Kidney (tissue), 14 donors: ENCODE measurements around the gene KLHL40. TPM values are rescaled to one million over a fixed set of nuclear protein-coding genes. Genes with fewer than 3 reads are reported as not detected.

Experiments used
- DNase-seq, 5 donors: peaks; one replicate each; pipeline ENCODE4 v3.0.0-alpha.2; 2013 to 2020
- FAIRE-seq: peaks from 2 replicates; lab custom pipeline; 2012; peaks lifted over from hg19 to GRCh38; lab: Jason Lieb, UNC
- H3K27ac ChIP-seq, 2 donors: one replicate each; pipeline ENCODE4 v1.7.0; 2013; ENCODE audit warnings: low read depth in 2 of 2, low read length in 2 of 2, inconsistent platforms in 1 of 2
- H3K27me3 ChIP-seq: one replicate; pipeline ENCODE4 v1.7.1; 2013; ENCODE audit warnings: low read length, inconsistent platforms; ENCODE audit not compliant: control insufficient read depth, insufficient read depth
- H3K36me3 ChIP-seq, 3 donors: one replicate each; pipeline versions ENCODE4 v1.7.0 to v1.7.1; 2013; ENCODE audit warnings: low read length in 3 of 3, control low read depth in 1 of 3, inconsistent platforms in 1 of 3; ENCODE audit not compliant: insufficient read depth in 3 of 3, control insufficient read depth in 2 of 3
- H3K4me1 ChIP-seq, 3 donors: one replicate each; pipeline versions ENCODE4 v1.7.0 to v1.7.1; 2013; ENCODE audit warnings: low read length in 3 of 3, inconsistent platforms in 1 of 3, low read depth in 1 of 3; ENCODE audit not compliant: control insufficient read depth in 2 of 3, insufficient read depth in 2 of 3
- H3K4me3 ChIP-seq, 3 donors: one replicate each; pipeline versions ENCODE4 v1.7.0 to v1.8.1; 2013; ENCODE audit warnings: low read length in 3 of 3, control low read depth in 1 of 3, inconsistent platforms in 1 of 3
- H3K9ac ChIP-seq, 3 donors: one replicate each; pipeline versions ENCODE4 v1.7.0 to v1.7.1; 2013; ENCODE audit warnings: low read length in 3 of 3, control low read depth in 1 of 3, inconsistent platforms in 1 of 3
- H3K9me3 ChIP-seq, 3 donors: one replicate each; pipeline versions ENCODE4 v1.7.0 to v1.7.1; 2013; ENCODE audit warnings: low read length in 3 of 3, control low read depth in 1 of 3, inconsistent platforms in 1 of 3; ENCODE audit not compliant: control insufficient read depth in 2 of 3, insufficient read depth in 1 of 3
- CTCF ChIP-seq: IDR thresholded peaks from 3 replicates; pipeline ENCODE4 v1.5.1; 2012; ENCODE audit warnings: mild to moderate bottlenecking, moderate library complexity, borderline replicate concordance; ENCODE audit not compliant: insufficient read depth; ENCODE audit errors: extremely low read depth
- intact Hi-C: fragments of 100-400 bp; cut with DNase I; formaldehyde crosslinking; loops from one replicate; pipeline ENCODE4 v1.11.1; 2022
- polyA plus RNA-seq: library from polyadenylated mRNA; stranded (reverse); fragments of 350-450 nt; fragmentation: Illumina TruSeq; extraction: RNeasy Lipid Tissue Mini Kit (QIAGEN cat#74804); gene quantifications from one replicate; pipeline ENCODE4 v1.2.3, GENCODE V29; 2014; ENCODE audit warnings: low read depth, low replicate concordance; ENCODE audit not compliant: insufficient read depth
- total RNA-seq: library from RNA; stranded (reverse); fragmentation: NEBNext Ultra II Directional; extraction: Animal tissue kit (Norgen Biotek cat#: 25700); gene quantifications from one replicate; pipeline ENCODE4 v1.2.1, GENCODE V29; 2021
- donor health status: control.
- donor health status: control.
- donor health status: control.
- donor health status: control.
- donor health status: control.
- donor health status: DM: yes; HTN: yes; CAD: no.
- donor health status: Normal renal cell carcinoma (clear cell type).

Gene KLHL40
- total and polyA plus RNA-seq, 2 donors from 2014 or later, result not detected

GRCh38 chr3:42705058-42705767 is 19.9 kb downstream of the KLHL40 start:
- DNase-seq (no peak), FAIRE-seq (no peak)
- no peaks in the 10 kb centered on the region for H3K9me3 ChIP-seq
- no peak overlapping the region for H3K4me3 ChIP-seq
- intact Hi-C loops, result no loop called here
- no peaks in the 10 kb centered on the region for H3K4me1 ChIP-seq
- no peaks in the 10 kb centered on the region for H3K27me3 ChIP-seq
- H3K9ac ChIP-seq, result no peak overlapping the region
- TF ChIP-seq CTCF, result no peak
- H3K36me3 ChIP-seq, result no peaks in the 10 kb centered on the region
- H3K27ac ChIP-seq, result no peak overlapping the region

- intact Hi-C loops, result no loop called here
- Histone ChIP-seq H3K27me3 (no peaks in the 10 kb centered on the region), H3K4me3 (no peak overlapping the region), H3K4me1 (no peaks in the 10 kb centered on the region), H3K27ac (no peak overlapping the region), H3K9me3 (no peaks in the 10 kb centered on the region), H3K36me3 (no peaks in the 10 kb centered on the region), H3K9ac (no peak overlapping the region)
- DNase-seq, result no peak
- FAIRE-seq, result no peak
- TF ChIP-seq CTCF, result no peak
Measured at GRCh38 chr3:42705962-42706585, 20.7 kb downstream of the KLHL40 start.

GRCh38 chr3:42706721-42707619 is 21.6 kb downstream of the KLHL40 start:
- H3K9me3 ChIP-seq, result no peaks in the 10 kb centered on the region
- H3K36me3 ChIP-seq, result no peaks in the 10 kb centered on the region
- no peaks in the 10 kb centered on the region for H3K27me3 ChIP-seq
- peak in 3 of 5 donors; percentile 4 to 35 (median 10) for DNase-seq
- TF ChIP-seq CTCF, result no peak
- H3K27ac ChIP-seq, result no peak overlapping the region
- H3K4me3 ChIP-seq, result no peak overlapping the region
- H3K4me1 ChIP-seq, result no peaks in the 10 kb centered on the region
- no peak for FAIRE-seq
- no peak overlapping the region for H3K9ac ChIP-seq
- intact Hi-C loops, result no loop called here
